Activated CD4-positive, alpha-beta T cell treated with anti-CD3 and anti-CD28 coated beads, Interleukin-2, amount 50 U/mL, for 4 hours (primary cell): Measurements from ENCODE around the gene TMEM35B.
"Not testable (repeated sequence)": the region's sequence is repeated elsewhere in the genome, so short reads cannot be mapped to it uniquely, and the experiment has no call there.

Experiments
- DNase-seq, 2 experiments: peaks; one replicate each; pipeline ENCODE4 v3.0.0-alpha.2; 2020

The TMEM35B gene

DNA sequence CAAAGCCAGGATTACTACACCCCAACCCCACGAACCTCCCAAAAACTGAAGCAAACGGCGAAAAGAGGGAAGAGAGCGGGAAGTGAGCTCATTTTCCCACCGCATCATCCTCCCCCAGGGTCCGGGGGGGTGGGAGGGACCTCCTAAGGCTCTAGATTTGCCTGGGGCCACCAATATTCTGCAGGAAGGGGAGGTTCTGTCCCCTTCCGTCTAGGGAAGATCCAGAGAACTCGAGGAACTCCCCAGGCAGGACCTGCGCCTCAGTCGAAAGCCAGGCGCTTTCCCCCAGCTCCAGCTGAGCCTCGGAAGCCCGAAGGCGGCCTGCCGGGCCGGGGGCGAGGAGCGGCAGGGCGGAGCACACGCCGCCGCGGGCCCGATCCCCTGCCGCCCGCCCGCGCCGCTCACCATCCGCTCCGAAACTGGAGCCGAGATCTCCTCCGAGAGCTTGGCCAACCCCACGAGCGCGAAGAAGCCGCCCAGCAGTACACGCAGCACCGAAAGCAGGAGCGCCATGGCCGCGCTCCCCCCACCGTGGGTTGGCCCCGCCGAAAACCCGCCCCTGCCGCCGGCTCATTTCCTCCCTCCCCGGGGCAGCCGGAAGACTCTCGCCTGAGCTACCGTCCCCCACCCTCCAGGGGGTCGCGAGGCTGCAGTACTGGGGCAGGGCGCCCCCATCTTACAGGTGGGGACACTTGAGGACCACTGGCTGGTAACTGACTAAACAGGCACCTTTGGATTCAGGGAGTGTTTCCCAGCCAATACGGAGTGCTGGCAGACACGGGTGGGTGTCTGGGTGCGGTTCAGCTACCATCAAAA, at the start of gene TMEM35B:
Gene TMEM35B, minus strand, starts transcription at position 555 of the 816 bp plus-strand sequence. Its CDS starts 42 bp downstream, at position 513.
- peak; percentile 72 to 73 for DNase-seq

GRCh38 chr1:35033346-35033745, 48.2 kb upstream of the TMEM35B start:
- DNase-seq, result no peak

DNA sequence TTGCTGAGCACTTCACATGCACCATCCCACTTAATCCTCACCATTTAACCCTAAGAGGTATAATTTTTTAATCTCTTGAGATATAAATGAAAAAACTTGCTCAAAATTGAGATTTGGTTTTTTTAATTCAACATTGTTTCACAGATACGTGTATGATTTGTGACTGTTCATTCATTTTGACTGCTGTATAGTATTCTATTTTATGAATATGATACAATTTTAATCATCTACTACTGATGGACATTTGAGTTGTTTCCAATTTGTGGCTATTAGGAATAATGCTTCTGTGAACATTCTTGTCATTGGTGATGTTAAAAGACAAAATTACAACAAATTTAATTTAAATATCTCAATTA, 47.2 kb upstream of the TMEM35B start:
- no peak for DNase-seq

DNA sequence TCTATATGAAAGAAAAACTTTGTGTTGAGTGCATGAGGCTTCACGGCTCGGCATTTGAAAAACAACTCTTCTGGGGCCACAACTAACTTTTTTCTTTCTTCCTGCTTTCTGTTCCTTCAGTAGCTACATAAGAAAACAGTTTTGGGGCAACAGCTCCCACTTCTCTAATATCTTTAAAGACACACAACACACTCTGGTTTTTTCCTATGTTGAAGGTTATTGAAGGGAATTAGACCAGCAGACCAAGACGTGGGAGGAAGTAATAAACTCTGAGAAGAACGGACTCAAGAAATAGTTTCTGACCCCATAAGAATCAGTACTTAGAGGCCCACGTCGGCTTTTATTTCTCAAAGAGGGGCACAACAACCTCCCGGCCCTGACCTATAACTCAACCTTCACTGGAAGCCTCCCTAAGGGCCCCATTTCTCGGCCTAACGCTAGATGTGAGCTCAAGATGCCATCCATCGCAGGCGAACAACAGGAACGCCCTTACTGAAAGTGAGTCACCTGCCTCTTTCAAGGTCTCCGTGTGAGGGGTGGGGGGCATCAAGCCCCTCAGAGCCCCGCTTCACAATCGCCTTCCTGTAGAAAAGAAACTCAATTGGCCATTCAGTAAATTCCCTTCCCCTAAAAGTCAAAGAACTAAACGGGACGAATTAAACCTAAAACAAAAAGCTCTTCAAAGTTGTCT, 45.8 kb upstream of the TMEM35B start:
- DNase-seq, result peak; percentile 26 to 38

DNA sequence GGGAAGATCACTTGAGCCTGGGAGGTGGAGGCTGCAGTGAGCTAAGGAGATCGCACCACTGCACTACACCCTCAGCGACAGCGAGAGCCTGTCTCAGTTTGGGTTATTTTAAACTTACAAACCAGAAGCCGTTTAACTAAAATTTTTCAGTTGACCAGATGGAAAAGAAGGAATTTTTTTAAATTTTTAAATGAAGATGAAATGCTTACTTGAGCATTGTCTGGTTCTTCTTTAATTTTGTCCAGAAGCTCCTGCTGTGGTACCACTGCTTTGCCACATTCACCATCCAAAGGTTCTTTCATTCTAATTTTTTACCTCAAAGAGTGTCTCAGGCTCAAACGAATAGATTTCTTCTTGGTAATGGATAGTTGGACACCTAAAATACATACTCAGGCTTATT, 45.2 kb upstream of the TMEM35B start:
- no peak for DNase-seq

DNA sequence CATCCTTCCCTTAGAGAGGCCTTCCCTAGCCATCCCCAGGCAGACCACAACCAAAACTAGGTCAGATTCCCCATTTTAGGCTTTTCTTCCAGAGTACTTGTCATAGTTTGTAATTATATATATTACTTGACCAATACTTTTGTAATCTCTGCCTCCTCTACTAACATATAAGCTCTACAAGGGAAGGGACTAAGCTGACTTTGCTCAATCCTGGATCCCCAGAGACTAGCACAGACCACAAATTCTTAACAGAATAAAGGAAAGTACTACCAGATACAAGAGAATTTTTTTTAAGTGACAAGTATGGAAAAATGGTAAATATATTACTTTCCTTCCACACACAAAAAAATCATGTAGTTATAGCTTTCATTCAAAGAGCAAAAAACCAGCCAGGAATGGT, 44.6 kb upstream of the TMEM35B start:
- no peak for DNase-seq

DNA sequence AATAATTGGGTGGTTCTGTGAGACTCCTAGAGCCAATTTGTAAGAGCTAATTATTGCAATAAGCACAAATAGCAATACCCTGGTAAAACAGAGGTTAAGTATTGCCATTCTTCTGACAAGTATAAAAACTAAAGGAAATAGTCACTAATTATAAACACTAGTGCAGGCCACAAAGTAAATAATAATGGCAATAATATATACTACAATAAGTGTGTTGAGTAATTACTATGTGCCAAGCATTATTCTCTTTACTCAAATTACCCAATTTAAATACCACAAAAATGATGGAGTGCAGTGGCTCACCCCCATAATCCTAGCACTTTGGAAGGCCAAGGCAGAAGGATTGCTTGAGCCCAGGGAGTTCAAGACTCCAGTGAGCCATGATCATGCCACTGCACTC, 31.3 kb upstream of the TMEM35B start:
- DNase-seq, result no peak

- DNase-seq, result no peak
Measured at GRCh38 chr1:35014486-35014885, 29.3 kb upstream of the TMEM35B start.

- DNase-seq, result no peak
Measured at GRCh38 chr1:35005711-35006110, 20.6 kb upstream of the TMEM35B start.

GRCh38 chr1:35001743-35002142, 16.6 kb upstream of the TMEM35B start:
- no peak for DNase-seq

- no peak for DNase-seq
Measured at GRCh38 chr1:34994878-34995277, 9.7 kb upstream of the TMEM35B start.

- no peak for DNase-seq
Measured at GRCh38 chr1:34988581-34988980, 3.4 kb upstream of the TMEM35B start.

DNA sequence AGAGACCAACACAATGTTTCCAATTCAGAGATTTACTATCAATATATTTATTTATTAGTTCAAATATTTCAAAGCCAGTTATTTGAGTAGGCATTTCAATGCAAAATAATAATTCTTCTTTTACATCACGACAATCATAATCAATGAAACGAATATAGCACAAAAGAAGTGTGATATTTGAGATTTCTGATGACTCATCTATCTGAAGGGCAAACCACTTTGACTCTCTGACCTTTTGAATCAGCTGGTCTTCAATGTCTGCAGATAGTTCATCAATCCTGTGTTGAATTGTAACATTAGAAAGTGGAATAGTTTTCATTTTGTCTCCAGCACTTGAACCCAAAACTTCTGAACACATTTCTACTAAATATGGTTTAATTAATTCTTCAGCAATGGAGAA, 3.0 kb upstream of the TMEM35B start:
- no peak for DNase-seq

GRCh38 chr1:34987018-34987417, 1.9 kb upstream of the TMEM35B start:
- DNase-seq, result no peak

GRCh38 chr1:34985609-34985904, 410 bp upstream of the TMEM35B start:
- not testable (repeated sequence) for DNase-seq

DNA sequence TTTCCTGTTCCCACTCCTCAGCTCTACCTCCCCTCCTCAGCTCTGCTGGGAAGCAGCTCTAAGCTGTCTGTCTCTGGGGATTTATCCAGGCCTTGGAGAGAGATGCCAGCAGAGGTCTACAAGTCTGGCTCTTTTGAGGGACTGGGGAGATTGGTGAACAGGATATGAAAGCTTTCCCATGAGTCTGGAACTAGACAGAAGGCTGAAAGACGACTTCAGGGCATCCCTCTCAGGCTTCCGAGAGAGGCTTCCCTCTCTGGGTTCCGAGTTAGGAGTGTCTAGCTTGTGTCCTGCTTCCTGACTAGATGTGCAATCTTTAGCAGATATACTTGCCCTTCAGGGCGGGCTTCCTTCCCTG, 733 bp downstream of the TMEM35B start:
- DNase-seq, result no peak

- DNase-seq, result no peak
Measured at GRCh38 chr1:34983700-34984355, 1.3 kb downstream of the TMEM35B start.

GRCh38 chr1:34982820-34983376, 2.2 kb downstream of the TMEM35B start:
- DNase-seq, result no peak

DNA sequence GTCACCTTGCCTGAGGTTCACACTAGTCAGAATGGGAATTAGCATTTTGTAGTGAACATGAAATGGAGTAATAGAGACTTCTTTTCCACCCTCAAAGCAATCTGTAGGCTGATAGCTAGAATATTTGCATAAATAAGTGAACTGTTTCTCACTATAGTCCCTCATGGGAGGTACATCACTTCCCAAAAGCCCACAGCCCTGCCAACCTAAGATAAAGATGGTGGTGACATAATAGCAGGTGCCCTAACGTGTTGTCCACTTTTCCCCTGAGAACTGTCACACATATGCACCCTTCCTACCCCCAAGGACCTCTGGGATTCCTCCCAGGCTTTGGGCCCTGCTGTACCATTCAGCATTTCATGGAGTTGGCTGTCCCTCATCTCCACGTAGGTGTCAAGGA, 4.4 kb downstream of the TMEM35B start:
- no peak for DNase-seq

GRCh38 chr1:34978921-34979320, 6.2 kb downstream of the TMEM35B start:
- DNase-seq, result no peak

DNA sequence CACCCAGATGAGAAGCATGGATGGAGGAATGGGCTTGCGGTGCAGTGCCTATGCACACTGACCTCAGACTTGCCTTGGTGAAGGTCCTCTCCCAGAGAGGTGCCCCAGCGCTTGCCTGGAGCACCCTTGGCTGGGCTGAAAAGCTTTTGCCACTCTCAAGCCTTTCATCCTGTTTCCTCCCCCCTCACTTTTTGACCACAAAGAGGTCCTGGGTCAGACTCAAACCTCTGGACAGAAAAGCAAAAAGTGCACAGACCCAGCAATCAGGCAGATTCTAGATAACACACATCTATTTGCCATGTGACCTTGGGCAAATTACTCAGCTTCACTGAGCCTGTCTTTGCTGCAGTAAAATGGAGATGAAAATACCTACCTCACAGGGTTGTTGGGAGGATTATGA, 7.3 kb downstream of the TMEM35B start:
- no peak for DNase-seq

DNA sequence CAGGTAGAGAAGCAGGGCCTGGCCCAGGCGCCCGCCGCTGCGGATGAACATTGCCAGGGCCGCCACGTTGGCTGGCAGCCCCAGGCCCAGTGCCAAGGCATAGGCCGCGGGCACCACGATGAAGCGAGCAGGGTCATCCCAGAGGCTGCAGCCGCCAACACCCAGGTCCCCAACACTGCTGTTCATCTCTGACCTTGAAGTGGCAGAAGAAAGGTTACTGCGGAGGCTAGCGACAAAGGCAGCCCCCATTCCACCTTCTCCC, 8.0 kb downstream of the TMEM35B start:
- no peak for DNase-seq

DNA sequence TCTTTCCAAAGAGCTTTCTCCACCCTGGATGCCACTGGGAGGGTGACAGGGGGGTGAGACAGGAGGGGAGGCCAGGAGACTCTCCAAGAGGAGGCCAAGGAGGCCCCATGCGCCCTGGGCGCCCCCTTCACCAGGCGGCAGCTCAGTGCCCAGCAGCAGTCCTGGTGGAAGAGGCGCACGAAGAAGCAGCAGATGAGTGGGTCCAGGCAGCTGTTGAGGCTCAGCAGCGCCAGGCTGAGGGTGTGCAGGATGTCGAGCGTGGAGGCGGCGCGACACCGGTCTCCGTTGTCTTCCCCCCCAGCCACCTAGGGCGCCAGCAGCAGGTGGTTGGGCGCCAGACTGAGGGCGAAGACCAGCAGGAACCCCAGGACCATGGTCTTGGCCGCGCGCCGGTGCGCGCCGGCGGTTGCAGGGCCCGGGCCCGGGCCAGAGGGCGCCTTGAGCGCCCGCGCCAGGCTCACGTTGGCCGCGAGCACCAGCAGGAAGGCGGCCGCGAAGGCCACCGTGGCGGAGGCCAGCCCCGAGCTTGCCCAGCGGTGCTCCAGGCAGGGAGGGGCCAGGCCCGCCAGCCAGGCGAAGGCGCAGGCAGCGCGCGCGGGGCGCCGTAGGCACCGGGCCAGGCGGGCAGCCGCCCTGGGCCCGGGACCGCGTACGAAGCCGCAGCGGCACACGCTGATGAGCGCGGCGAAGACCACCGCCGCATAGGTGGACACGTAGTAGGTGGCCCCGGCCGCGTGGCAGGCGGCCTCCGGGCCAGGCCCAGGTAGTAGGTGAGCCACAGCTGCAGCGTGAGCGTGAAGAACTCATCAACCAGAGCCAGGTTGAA, 8.6 kb downstream of the TMEM35B start:
- no peak for DNase-seq
